Activated naive CD4-positive, alpha-beta T cell treated with anti-CD3 and anti-CD28 coated beads for 36 hours (primary cell): ENCODE results near the gene DUS3L. TPM values are rescaled to one million over a fixed set of nuclear protein-coding genes. Genes with fewer than 3 reads are reported as not detected.

Source experiments
- CTCF ChIA-PET: fragments of 350-600 bp; sonication (Branson Sonifier 250); formaldehyde crosslinking; loops from one replicate; lab custom pipeline; 2021; ENCODE audit warnings: antibody characterized with exemption; lab: Charles Lee
- DNase-seq: peaks from one replicate; pipeline ENCODE4 v3.0.0-alpha.2; 2020
- H3K27ac Mint-ChIP-seq: one replicate; pipeline ENCODE4 v1.8.0; 2021; ENCODE audit warnings: mild to moderate bottlenecking, mixed read lengths
- H3K27me3 Mint-ChIP-seq: one replicate; pipeline ENCODE4 v1.8.0; 2021; ENCODE audit warnings: low read depth, mixed read lengths
- H3K36me3 Mint-ChIP-seq: one replicate; pipeline ENCODE4 v1.8.0; 2021; ENCODE audit warnings: low read depth, mixed read lengths
- H3K4me1 Mint-ChIP-seq: one replicate; pipeline ENCODE4 v1.8.0; 2021; ENCODE audit warnings: low read depth, mixed read lengths
- H3K4me3 Mint-ChIP-seq: one replicate; pipeline ENCODE4 v1.8.0; 2021; ENCODE audit warnings: mild to moderate bottlenecking, moderate library complexity, mixed read lengths
- H3K9me3 Mint-ChIP-seq: one replicate; pipeline ENCODE4 v1.8.0; 2021; ENCODE audit warnings: mixed read lengths
- intact Hi-C: fragments of 100-400 bp; cut with micrococcal nuclease; formaldehyde crosslinking; loops from one replicate; pipeline ENCODE4 v1.15.1; 2023
- total RNA-seq, 2 experiments: library from RNA; stranded (reverse); gene quantifications; one replicate each; pipeline ENCODE4 v1.2.3, GENCODE V29; 2021

The DUS3L gene
- total RNA-seq, 2 experiments from 2014 or later, result 43.1 to 45.2 TPM

- CTCF ChIA-PET, result no interaction called here
- intact Hi-C loops, result no loop called here
These were observed 26.3 kb upstream of the DUS3L start for GRCh38 chr19:5817218-5817617.

GRCh38 chr19:5814852-5815246 is 23.9 kb upstream of the DUS3L start:
- Mint-ChIP-seq H3K36me3 (no peaks in the 10 kb centered on the region), H3K4me3 (no peak overlapping the region), H3K27me3 (no peaks in the 10 kb centered on the region), H3K9me3 (no peaks in the 10 kb centered on the region), H3K27ac (no peak overlapping the region), H3K4me1 (no peaks in the 10 kb centered on the region)
- intact Hi-C loops, result no loop called here
- CTCF ChIA-PET, result no interaction called here
- no peak for DNase-seq

More at GRCh38 chr19:5817218-5817617, 26.3 kb upstream of the DUS3L start:
- Mint-ChIP-seq H3K36me3 (no peaks in the 10 kb centered on the region), H3K9me3 (no peaks in the 10 kb centered on the region), H3K27me3 (no peaks in the 10 kb centered on the region), H3K4me3 (no peak overlapping the region), H3K27ac (no peak overlapping the region), H3K4me1 (no peaks in the 10 kb centered on the region)
- DNase-seq, result no peak

GRCh38 chr19:5814123-5814851 is 23.3 kb upstream of the DUS3L start:
- intact Hi-C loops, result no loop called here
- DNase-seq, result no peak
- H3K9me3 Mint-ChIP-seq, result no peaks in the 10 kb centered on the region
- no peak overlapping the region for H3K4me3 Mint-ChIP-seq
- H3K36me3 Mint-ChIP-seq, result no peaks in the 10 kb centered on the region
- CTCF ChIA-PET, result no interaction called here
- H3K27me3 Mint-ChIP-seq, result no peaks in the 10 kb centered on the region
- H3K4me1 Mint-ChIP-seq, result no peaks in the 10 kb centered on the region
- H3K27ac Mint-ChIP-seq, result no peak overlapping the region

GRCh38 chr19:5811117-5811516 is 20.2 kb upstream of the DUS3L start:
- Mint-ChIP-seq H3K4me3 (no peak overlapping the region), H3K4me1 (no peaks in the 10 kb centered on the region), H3K27me3 (no peaks in the 10 kb centered on the region), H3K36me3 (no peaks in the 10 kb centered on the region), H3K27ac (no peak overlapping the region), H3K9me3 (no peaks in the 10 kb centered on the region)
- CTCF ChIA-PET, result interaction anchor here (0.6 to 0.9 kb wide), 2 partner anchors 131 to 157 kb away, joined by 3 to 5 read pairs; no protein-coding TSS in a partner anchor
- intact Hi-C loops, result no loop called here
- no peak for DNase-seq

GRCh38 chr19:5809469-5809868 is 18.5 kb upstream of the DUS3L start:
- intact Hi-C loops, result no loop called here

GRCh38 chr19:5809053-5809452 is 18.1 kb upstream of the DUS3L start:
- CTCF ChIA-PET, result interaction anchor here (0.7 to 0.9 kb wide), 4 partner anchors 94 to 213 kb away, joined by 3 to 5 read pairs (median 3); partner anchors contain the start of gene RPL36
- no peak overlapping the region for H3K4me3 Mint-ChIP-seq
- no peaks in the 10 kb centered on the region for H3K36me3 Mint-ChIP-seq
- H3K27ac Mint-ChIP-seq, result no peak overlapping the region
- no peaks in the 10 kb centered on the region for H3K9me3 Mint-ChIP-seq
- peaks cover 5% of the 10 kb centered on the region for H3K27me3 Mint-ChIP-seq
- no peak for DNase-seq
- H3K4me1 Mint-ChIP-seq, result peaks cover 6% of the 10 kb centered on the region
- intact Hi-C loops, result no loop called here

More at GRCh38 chr19:5809469-5809868, 18.5 kb upstream of the DUS3L start:
- Mint-ChIP-seq H3K4me1 (peaks cover 2% of the 10 kb centered on the region), H3K9me3 (no peaks in the 10 kb centered on the region), H3K4me3 (no peak overlapping the region), H3K27ac (no peak overlapping the region), H3K27me3 (peaks cover 2% of the 10 kb centered on the region), H3K36me3 (no peaks in the 10 kb centered on the region)
- CTCF ChIA-PET, result interaction anchor here (0.8 to 0.9 kb wide), 3 partner anchors 93 to 213 kb away, joined by 3 to 5 read pairs (median 3); partner anchors contain the start of gene RPL36
- DNase-seq, result no peak

- peaks cover 12% of the 10 kb centered on the region for H3K4me1 Mint-ChIP-seq
- H3K27me3 Mint-ChIP-seq, result peaks cover 7% of the 10 kb centered on the region
- H3K9me3 Mint-ChIP-seq, result no peaks in the 10 kb centered on the region
- no peak overlapping the region for H3K4me3 Mint-ChIP-seq
- no peaks in the 10 kb centered on the region for H3K36me3 Mint-ChIP-seq
- CTCF ChIA-PET, result interaction anchor here (0.5 to 0.9 kb wide), 3 partner anchors 11 to 118 kb away, joined by 3 to 4 read pairs (median 3); partner anchors contain the start of gene RPL36
- H3K27ac Mint-ChIP-seq, result no peak overlapping the region
- intact Hi-C loops, result no loop called here
- DNase-seq, result no peak
These were observed 17.3 kb upstream of the DUS3L start for GRCh38 chr19:5808120-5808816.

- no peak for DNase-seq
- intact Hi-C loops, result no loop called here
- H3K27ac Mint-ChIP-seq, result no peak overlapping the region
- CTCF ChIA-PET, result interaction anchor here (0.5 to 1.2 kb wide), 7 partner anchors 12 to 211 kb away, joined by 3 to 5 read pairs (median 3); no protein-coding TSS in a partner anchor
- H3K27me3 Mint-ChIP-seq, result peaks cover 9% of the 10 kb centered on the region
- H3K9me3 Mint-ChIP-seq, result no peaks in the 10 kb centered on the region
- no peaks in the 10 kb centered on the region for H3K36me3 Mint-ChIP-seq
- H3K4me3 Mint-ChIP-seq, result no peak overlapping the region
- H3K4me1 Mint-ChIP-seq, result peaks cover 21% of the 10 kb centered on the region
These were observed 15.9 kb upstream of the DUS3L start for GRCh38 chr19:5806905-5807304.

GRCh38 chr19:5806133-5806489 is 15.1 kb upstream of the DUS3L start:
- peaks cover 23% of the 10 kb centered on the region for H3K4me1 Mint-ChIP-seq
- H3K4me3 Mint-ChIP-seq, result peak overlapping the region; percentile 12
- intact Hi-C loops, result no loop called here
- CTCF ChIA-PET, result interaction anchor here (0.6 to 1.2 kb wide), 5 partner anchors 11 to 105 kb away, joined by 3 to 5 read pairs (median 4); no protein-coding TSS in a partner anchor
- H3K27ac Mint-ChIP-seq, result no peak overlapping the region
- H3K9me3 Mint-ChIP-seq, result no peaks in the 10 kb centered on the region
- no peak for DNase-seq
- peaks cover 11% of the 10 kb centered on the region for H3K27me3 Mint-ChIP-seq
- no peaks in the 10 kb centered on the region for H3K36me3 Mint-ChIP-seq

GRCh38 chr19:5805462-5806132 is 14.6 kb upstream of the DUS3L start:
- H3K36me3 Mint-ChIP-seq, result no peaks in the 10 kb centered on the region
- peaks cover 23% of the 10 kb centered on the region for H3K4me1 Mint-ChIP-seq
- intact Hi-C loops, result no loop called here
- H3K27me3 Mint-ChIP-seq, result peaks cover 14% of the 10 kb centered on the region
- no peak overlapping the region for H3K27ac Mint-ChIP-seq
- CTCF ChIA-PET, result interaction anchor here (0.6 kb wide), 1 partner anchor 106 kb away, joined by 4 read pairs; no protein-coding TSS in a partner anchor
- DNase-seq, result peak; percentile 76
- H3K9me3 Mint-ChIP-seq, result no peaks in the 10 kb centered on the region
- peak overlapping the region; percentile 55 for H3K4me3 Mint-ChIP-seq

- Mint-ChIP-seq H3K27ac (no peak within 1 kb of the TSS), H3K9me3 (no peaks in the 10 kb centered on the region), H3K27me3 (peaks cover 15% of the 10 kb centered on the region), H3K4me3 (peak within 1 kb of the TSS; percentile 70), H3K4me1 (peaks cover 23% of the 10 kb centered on the region), H3K36me3 (no peaks in the 10 kb centered on the region)
- DNase-seq, result peak; percentile 58
- CTCF ChIA-PET, result interaction anchor here (0.6 to 2.1 kb wide), 46 partner anchors 8 to 346 kb away, joined by 3 to 48 read pairs (median 5); partner anchors contain the start of genes DUS3L, FUT5, NDUFA11 and PRR22
- intact Hi-C loops, result loop anchor here (1.0 kb wide), 4 partner anchors 24 to 218 kb away; partner anchors contain the start of gene VMAC
These were observed 13.8 kb upstream of the DUS3L start, which contains the start of gene NRTN for GRCh38 chr19:5804516-5805461. Gene NRTN, plus strand, starts transcription at chr19:5805067. Its CDS starts 19,099 bp downstream, at chr19:5824166.
